Erythroblast (primary cell): ENCODE measurements around the gene MSRB3.

ENCODE experiments used
- GATA1 ChIP-seq: IDR thresholded peaks from 2 replicates; pipeline ENCODE4 v1.6.1; 2011; ENCODE audit warnings: low read depth, mild to moderate bottlenecking, control low read depth, low read length, moderate library complexity
- POLR2A ChIP-seq: IDR thresholded peaks from 2 replicates; pipeline ENCODE4 v1.6.1; 2011; ENCODE audit warnings: mild to moderate bottlenecking, low read length

GRCh38 chr12:65392491-65392890, 114.0 kb downstream of the MSRB3 start:
- TF ChIP-seq POLR2A = no peak
- TF ChIP-seq GATA1 = no peak
